ENCODE results near the gene GLA.

- TF ChIP-seq CTCF (IDR thresholded peaks at IDR 0.05): no peak
- TF ChIP-seq POLR2A (IDR thresholded peaks at IDR 0.05): no peak
Observed at GRCh38 chrX:101449279-101449678, 41.6 kb upstream of the GLA start.

All from testis (tissue), 2 donors.